ENCODE results near the gene KDM2A. TPM values are rescaled to one million over a fixed set of nuclear protein-coding genes. Genes with fewer than 3 reads are reported as not detected.

Gene KDM2A
- total RNA-seq, 1 experiment from 2014 or later = 122 TPM

DNA sequence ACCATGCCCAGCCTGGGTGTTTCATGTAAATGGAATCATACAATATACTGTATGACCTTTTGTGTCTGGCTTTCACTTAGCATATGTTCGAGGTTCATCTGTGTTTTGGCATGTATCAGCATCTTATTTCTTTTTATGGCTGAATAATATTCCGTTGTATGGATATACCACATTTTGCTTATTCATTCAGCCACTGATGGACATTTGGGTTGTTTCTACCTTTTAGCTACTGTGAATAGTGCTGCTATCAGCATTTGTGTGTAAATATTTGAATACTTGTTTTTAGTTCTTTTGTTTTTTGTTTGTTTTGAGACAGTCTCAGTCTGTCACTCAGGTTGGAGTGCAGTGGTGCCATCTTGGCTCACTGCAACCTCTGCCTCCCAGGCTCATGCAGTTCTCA is 35.7 kb downstream of the KDM2A start:
- TF ChIP-seq CTCF (IDR thresholded peaks at IDR 0.05; ENCODE audit: insufficient read depth in 1 of 2, low read depth in 1 of 2, low read length in 1 of 2, severe bottlenecking in 1 of 2, unreplicated experiment in 1 of 2) = no peak
- intact Hi-C loops (cut with micrococcal nuclease; ENCODE audit: unreplicated experiment) = no loop called here
- Histone ChIP-seq H3K9me3 (no peaks in the 10 kb centered on the region), H3K4me1 (no peaks in the 10 kb centered on the region), H3K36me3 (ENCODE audit: control insufficient read depth, insufficient read depth, low read length) (peaks cover 1% of the 10 kb centered on the region; the same call in 1 of the 2 replicates), H3K27me3 (replicated peaks; ENCODE audit: control insufficient read depth, insufficient read depth, low read length) (no peaks in the 10 kb centered on the region), H3K4me3 (ENCODE audit: low read depth, low read length) (no peak overlapping the region)
- Mint-ChIP-seq H3K27me3 (ENCODE audit: insufficient read depth, unreplicated experiment) (no peaks in the 10 kb centered on the region), H3K27ac (ENCODE audit: unreplicated experiment) (no peak overlapping the region), H3K4me1 (ENCODE audit: low read depth, unreplicated experiment) (no peaks in the 10 kb centered on the region), H3K36me3 (ENCODE audit: insufficient read depth, unreplicated experiment) (peaks cover 59% of the 10 kb centered on the region), H3K4me3 (ENCODE audit: unreplicated experiment) (no peak overlapping the region), H3K9me3 (ENCODE audit: unreplicated experiment) (no peaks in the 10 kb centered on the region)
- CTCF ChIA-PET = no interaction called here
- DNase-seq = no peak
- POLR2A ChIA-PET = no interaction called here
- BruUV-seq (replicated peaks) = no TSS peak

- H3K4me1 ChIP-seq = no peaks in the 10 kb centered on the region
- H3K27me3 ChIP-seq (replicated peaks; ENCODE audit: control insufficient read depth, insufficient read depth, low read length) = no peaks in the 10 kb centered on the region
- Mint-ChIP-seq H3K27ac (ENCODE audit: unreplicated experiment) (no peak overlapping the region), H3K36me3 (ENCODE audit: insufficient read depth, unreplicated experiment) (peaks cover 41% of the 10 kb centered on the region), H3K9me3 (ENCODE audit: unreplicated experiment) (no peaks in the 10 kb centered on the region), H3K27me3 (ENCODE audit: insufficient read depth, unreplicated experiment) (no peaks in the 10 kb centered on the region), H3K4me3 (ENCODE audit: unreplicated experiment) (no peak overlapping the region), H3K4me1 (ENCODE audit: low read depth, unreplicated experiment) (no peaks in the 10 kb centered on the region)
- H3K36me3 ChIP-seq (ENCODE audit: control insufficient read depth, insufficient read depth, low read length) = no peaks in the 10 kb centered on the region
- no peak overlapping the region for H3K4me3 ChIP-seq (ENCODE audit: low read depth, low read length)
- H3K9me3 ChIP-seq = no peaks in the 10 kb centered on the region
- DNase-seq = no peak
- POLR2A ChIA-PET = no interaction called here
- BruUV-seq (replicated peaks) = no TSS peak
- intact Hi-C loops (cut with micrococcal nuclease; ENCODE audit: unreplicated experiment) = no loop called here
- TF ChIP-seq CTCF (IDR thresholded peaks at IDR 0.05; ENCODE audit: insufficient read depth in 1 of 2, low read depth in 1 of 2, low read length in 1 of 2, severe bottlenecking in 1 of 2, unreplicated experiment in 1 of 2) = no peak
- CTCF ChIA-PET = interaction anchor here (0.6 to 0.9 kb wide), 3 partner anchors 16 to 76 kb away, joined by 3 to 4 read pairs (median 3); partner anchors contain the start of gene KDM2A
Measured at GRCh38 chr11:67157691-67158090, 38.6 kb downstream of the KDM2A start.

- intact Hi-C loops (cut with micrococcal nuclease; ENCODE audit: unreplicated experiment) = no loop called here
- Mint-ChIP-seq H3K4me1 (ENCODE audit: low read depth, unreplicated experiment) (no peaks in the 10 kb centered on the region), H3K4me3 (ENCODE audit: unreplicated experiment) (no peak overlapping the region), H3K27me3 (ENCODE audit: insufficient read depth, unreplicated experiment) (no peaks in the 10 kb centered on the region), H3K36me3 (ENCODE audit: insufficient read depth, unreplicated experiment) (peaks cover 39% of the 10 kb centered on the region), H3K27ac (ENCODE audit: unreplicated experiment) (no peak overlapping the region), H3K9me3 (ENCODE audit: unreplicated experiment) (no peaks in the 10 kb centered on the region)
- Histone ChIP-seq H3K9me3 (no peaks in the 10 kb centered on the region), H3K27me3 (replicated peaks; ENCODE audit: control insufficient read depth, insufficient read depth, low read length) (no peaks in the 10 kb centered on the region), H3K36me3 (ENCODE audit: control insufficient read depth, insufficient read depth, low read length) (no peaks in the 10 kb centered on the region), H3K4me3 (ENCODE audit: low read depth, low read length) (no peak overlapping the region), H3K4me1 (no peaks in the 10 kb centered on the region)
- DNase-seq = no peak
- TF ChIP-seq CTCF (IDR thresholded peaks at IDR 0.05; ENCODE audit: insufficient read depth in 1 of 2, low read depth in 1 of 2, low read length in 1 of 2, severe bottlenecking in 1 of 2, unreplicated experiment in 1 of 2) = no peak
- CTCF ChIA-PET = interaction anchor here (0.6 to 0.9 kb wide), 3 partner anchors 16 to 77 kb away, joined by 3 to 4 read pairs (median 3); partner anchors contain the start of gene KDM2A
- BruUV-seq (replicated peaks) = no TSS peak
- POLR2A ChIA-PET = no interaction called here
Measured at GRCh38 chr11:67158221-67158620, 39.2 kb downstream of the KDM2A start.
